ENCODE data around the gene TMEM63C.

DNA sequence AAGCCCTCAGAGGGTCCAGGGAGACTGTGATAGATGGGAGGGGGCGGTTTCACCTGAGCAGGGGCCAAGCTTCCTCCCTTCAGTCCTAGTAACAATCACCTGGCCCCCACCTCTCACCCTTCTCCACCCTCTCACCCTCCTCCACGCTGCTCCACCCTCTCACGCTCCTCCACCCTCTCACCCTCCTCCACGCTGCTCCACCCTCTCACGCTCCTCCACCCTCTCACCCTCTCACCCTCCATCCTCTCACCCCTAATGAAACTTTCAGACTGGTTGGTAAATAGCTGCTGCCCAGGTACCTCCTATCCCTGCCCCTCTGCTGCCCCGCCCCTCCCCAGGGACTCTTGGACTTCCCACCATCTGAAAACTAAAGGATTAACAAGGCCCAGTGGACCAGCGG, 55.2 kb downstream of the TMEM63C start:
- TF ChIP-seq, protein P1, sequence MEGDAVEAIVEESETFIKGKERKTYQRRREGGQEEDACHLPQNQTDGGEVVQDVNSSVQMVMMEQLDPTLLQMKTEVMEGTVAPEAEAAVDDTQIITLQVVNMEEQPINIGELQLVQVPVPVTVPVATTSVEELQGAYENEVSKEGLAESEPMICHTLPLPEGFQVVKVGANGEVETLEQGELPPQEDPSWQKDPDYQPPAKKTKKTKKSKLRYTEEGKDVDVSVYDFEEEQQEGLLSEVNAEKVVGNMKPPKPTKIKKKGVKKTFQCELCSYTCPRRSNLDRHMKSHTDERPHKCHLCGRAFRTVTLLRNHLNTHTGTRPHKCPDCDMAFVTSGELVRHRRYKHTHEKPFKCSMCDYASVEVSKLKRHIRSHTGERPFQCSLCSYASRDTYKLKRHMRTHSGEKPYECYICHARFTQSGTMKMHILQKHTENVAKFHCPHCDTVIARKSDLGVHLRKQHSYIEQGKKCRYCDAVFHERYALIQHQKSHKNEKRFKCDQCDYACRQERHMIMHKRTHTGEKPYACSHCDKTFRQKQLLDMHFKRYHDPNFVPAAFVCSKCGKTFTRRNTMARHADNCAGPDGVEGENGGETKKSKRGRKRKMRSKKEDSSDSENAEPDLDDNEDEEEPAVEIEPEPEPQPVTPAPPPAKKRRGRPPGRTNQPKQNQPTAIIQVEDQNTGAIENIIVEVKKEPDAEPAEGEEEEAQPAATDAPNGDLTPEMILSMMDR (tag by site-specific recombination; IDR thresholded peaks at IDR 0.05): no peak
- TF ChIP-seq, protein P2, sequence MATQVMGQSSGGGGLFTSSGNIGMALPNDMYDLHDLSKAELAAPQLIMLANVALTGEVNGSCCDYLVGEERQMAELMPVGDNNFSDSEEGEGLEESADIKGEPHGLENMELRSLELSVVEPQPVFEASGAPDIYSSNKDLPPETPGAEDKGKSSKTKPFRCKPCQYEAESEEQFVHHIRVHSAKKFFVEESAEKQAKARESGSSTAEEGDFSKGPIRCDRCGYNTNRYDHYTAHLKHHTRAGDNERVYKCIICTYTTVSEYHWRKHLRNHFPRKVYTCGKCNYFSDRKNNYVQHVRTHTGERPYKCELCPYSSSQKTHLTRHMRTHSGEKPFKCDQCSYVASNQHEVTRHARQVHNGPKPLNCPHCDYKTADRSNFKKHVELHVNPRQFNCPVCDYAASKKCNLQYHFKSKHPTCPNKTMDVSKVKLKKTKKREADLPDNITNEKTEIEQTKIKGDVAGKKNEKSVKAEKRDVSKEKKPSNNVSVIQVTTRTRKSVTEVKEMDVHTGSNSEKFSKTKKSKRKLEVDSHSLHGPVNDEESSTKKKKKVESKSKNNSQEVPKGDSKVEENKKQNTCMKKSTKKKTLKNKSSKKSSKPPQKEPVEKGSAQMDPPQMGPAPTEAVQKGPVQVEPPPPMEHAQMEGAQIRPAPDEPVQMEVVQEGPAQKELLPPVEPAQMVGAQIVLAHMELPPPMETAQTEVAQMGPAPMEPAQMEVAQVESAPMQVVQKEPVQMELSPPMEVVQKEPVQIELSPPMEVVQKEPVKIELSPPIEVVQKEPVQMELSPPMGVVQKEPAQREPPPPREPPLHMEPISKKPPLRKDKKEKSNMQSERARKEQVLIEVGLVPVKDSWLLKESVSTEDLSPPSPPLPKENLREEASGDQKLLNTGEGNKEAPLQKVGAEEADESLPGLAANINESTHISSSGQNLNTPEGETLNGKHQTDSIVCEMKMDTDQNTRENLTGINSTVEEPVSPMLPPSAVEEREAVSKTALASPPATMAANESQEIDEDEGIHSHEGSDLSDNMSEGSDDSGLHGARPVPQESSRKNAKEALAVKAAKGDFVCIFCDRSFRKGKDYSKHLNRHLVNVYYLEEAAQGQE (tag by site-specific recombination; IDR thresholded peaks at IDR 0.05): no peak
- no peak for TF ChIP-seq ZNF311 (tag by site-specific recombination; IDR thresholded peaks at IDR 0.05; ENCODE audit: borderline replicate concordance)
- TF ChIP-seq ZNF792 (tag by site-specific recombination; IDR thresholded peaks at IDR 0.05): no peak
- TF ChIP-seq SP2 (tag by site-specific recombination; IDR thresholded peaks at IDR 0.05): no peak
- TF ChIP-seq ZBTB1 (tag by site-specific recombination; IDR thresholded peaks at IDR 0.05): no peak
- no peak for TF ChIP-seq ZNF561 (tag by site-specific recombination; IDR thresholded peaks at IDR 0.05; ENCODE audit: borderline replicate concordance)
- TF ChIP-seq ZNF621 (tag by site-specific recombination; IDR thresholded peaks at IDR 0.05): no peak
- no peak for TF ChIP-seq ZFP69B (tag by site-specific recombination; IDR thresholded peaks at IDR 0.05)
- no peak for TF ChIP-seq ZNF423 (tag by site-specific recombination; IDR thresholded peaks at IDR 0.05)
